A549 treated with AZD9567 at 1 μM for 4 hours (cell line): ENCODE data around the gene JAK3. TPM values are rescaled to one million over a fixed set of nuclear protein-coding genes. Genes with fewer than 3 reads are reported as not detected.

Experiments
- total RNA-seq: library from RNA; stranded (reverse); fragments of 200-300 nt; extraction: Qiagen RNA extraction; gene quantifications from 5 replicates; pipeline ENCODE4 v1.2.3, GENCODE V29; 2022; ENCODE audit not compliant: insufficient read depth

Gene JAK3
- total RNA-seq: 0.22 to 0.35 TPM (median 0.26 TPM) in 5 replicates

DNA sequence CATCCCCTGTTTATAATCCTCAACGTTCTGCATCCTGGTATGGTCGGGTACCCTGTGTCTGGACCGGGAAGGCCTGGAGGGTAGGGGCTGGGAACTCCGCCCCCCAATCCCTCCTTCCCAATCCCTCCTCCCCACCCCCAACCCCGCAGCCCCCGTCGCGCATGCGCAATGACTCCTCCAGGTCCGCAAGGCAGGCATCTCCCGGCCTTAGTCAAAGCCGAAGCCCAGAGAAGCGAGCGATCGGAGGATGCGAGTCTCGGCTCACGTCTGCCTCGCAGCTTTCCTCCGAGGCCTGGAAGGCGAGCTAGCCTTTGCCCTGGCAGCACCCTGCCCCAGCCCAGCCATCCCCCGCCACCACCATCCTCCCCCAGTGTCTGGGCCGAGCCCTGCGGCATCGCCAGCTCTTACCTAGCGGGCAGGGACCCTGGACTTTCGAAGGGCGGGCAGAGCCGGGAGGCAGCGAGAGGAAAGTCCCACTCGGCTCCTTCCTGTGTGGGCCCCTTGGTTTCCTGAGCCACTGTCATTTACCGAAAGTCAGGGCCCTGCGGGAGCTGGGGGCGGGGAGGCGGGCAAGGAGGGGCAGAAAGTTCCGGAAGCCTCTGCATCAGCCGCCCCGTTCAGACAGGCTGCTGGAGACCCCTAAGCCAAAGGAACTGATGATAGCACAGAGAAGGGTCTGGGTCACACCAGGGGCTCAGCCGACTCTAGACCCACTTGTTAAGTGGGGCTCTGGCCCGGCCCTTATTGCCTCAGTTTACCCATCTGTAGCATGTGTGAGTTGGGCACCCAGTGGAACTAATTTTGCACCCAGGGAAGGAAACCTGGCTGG is at the start of gene JAK3:
JAK3 (minus strand) TSS at position 445 of the 829 bp plus-strand sequence. CDS start 3,565 bp downstream, outside the sequence.

DNA sequence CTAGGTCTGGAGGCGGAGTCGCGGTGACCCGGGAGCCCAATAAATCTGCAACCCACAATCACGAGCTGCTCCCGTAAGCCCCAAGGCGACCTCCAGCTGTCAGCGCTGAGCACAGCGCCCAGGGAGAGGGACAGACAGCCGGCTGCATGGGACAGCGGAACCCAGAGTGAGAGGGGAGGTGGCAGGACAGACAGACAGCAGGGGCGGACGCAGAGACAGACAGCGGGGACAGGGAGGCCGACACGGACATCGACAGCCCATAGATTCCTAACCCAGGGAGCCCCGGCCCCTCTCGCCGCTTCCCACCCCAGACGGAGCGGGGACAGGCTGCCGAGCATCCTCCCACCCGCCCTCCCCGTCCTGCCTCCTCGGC is 24.1 kb upstream of the JAK3 start, which contains the start of gene SLC5A5:
SLC5A5 (plus strand) TSS at position 68 of the 373 bp plus-strand sequence. CDS start 375 bp downstream, outside the sequence.

GRCh38 chr19:17859533-17860330 is 11.9 kb upstream of the JAK3 start, which contains the start of gene RPL18A:
Gene RPL18A, plus strand, starts transcription at chr19:17859910. Its CDS starts 47 bp downstream, at chr19:17859957.

GRCh38 chr19:17821190-17821589 is 26.6 kb downstream of the JAK3 start, which contains the start of gene INSL3:
Gene INSL3, minus strand, starts transcription at chr19:17821519. Its CDS starts 13 bp downstream, at chr19:17821506.

GRCh38 chr19:17794731-17795494 is 52.9 kb downstream of the JAK3 start, which contains the start of gene B3GNT3:
Gene B3GNT3, plus strand, starts transcription at chr19:17795138. Its CDS starts 12,670 bp downstream, at chr19:17807808.

Other genes with a start within 250 kb of the JAK3 start
- gene UNC13A, start 159.6 kb downstream of the JAK3 start, total RNA-seq: 0.50 to 1.5 TPM (median 1.2 TPM) in 5 replicates
- 32.7 to 36.4 TPM (median 34.6 TPM) in 5 replicates for gene MAP1S, start 128.5 kb downstream of the JAK3 start, total RNA-seq
- gene FCHO1, start 96.5 kb downstream of the JAK3 start, total RNA-seq: 15.5 to 19.5 TPM (median 18.1 TPM) in 5 replicates
- gene B3GNT3, start 52.8 kb downstream of the JAK3 start, total RNA-seq: 2.6 to 4.8 TPM (median 3.1 TPM) in 5 replicates
- gene INSL3, start 26.5 kb downstream of the JAK3 start, total RNA-seq: 0.28 to 0.61 TPM (median 0.50 TPM) in 4 of 5 replicates, not detected in the other
- 1,507 to 2,300 TPM (median 2,170 TPM) in 5 replicates for gene RPL18A, start 11.9 kb upstream of the JAK3 start, total RNA-seq
- gene SLC5A5, start 24.0 kb upstream of the JAK3 start, total RNA-seq: 0.14 to 0.22 TPM (median 0.17 TPM) in 4 of 5 replicates, not detected in the other
- gene CCDC124, start 85.0 kb upstream of the JAK3 start, total RNA-seq: 80.4 to 119 TPM (median 113 TPM) in 5 replicates
- 0.57 to 1.2 TPM (median 0.86 TPM) in 4 of 5 replicates, not detected in the other for gene KCNN1, start 119.1 kb upstream of the JAK3 start, total RNA-seq
- 27.9 to 44.1 TPM (median 43.5 TPM) in 5 replicates for gene ARRDC2, start 160.2 kb upstream of the JAK3 start, total RNA-seq
- not detected in 5 replicates for gene IL12RB1, start 239.0 kb upstream of the JAK3 start, total RNA-seq
- gene MAST3, start 249.8 kb upstream of the JAK3 start, total RNA-seq: 1.9 to 2.4 TPM (median 2.2 TPM) in 5 replicates